MM.1S (cell line): Measurements from ENCODE around the gene ARPC1A.

Source experiments
- CTCF ChIP-seq: fragments of 300-600 bp; sonication (generic); IDR thresholded peaks from 2 replicates; pipeline ENCODE4 v1.5.1; 2016; ENCODE audit warnings: antibody characterized with exemption, low read length, mixed read lengths
- EZH2 ChIP-seq: fragments of 300-600 bp; sonication (generic); optimal IDR thresholded peaks from 2 replicates; pipeline ENCODE3; 2017; ENCODE audit warnings: low read depth, mild to moderate bottlenecking, antibody characterized with exemption, low read length, mixed read lengths
- EZH2phosphoT487 ChIP-seq: fragments of 300-600 bp; sonication (generic); IDR thresholded peaks from 2 replicates; pipeline ENCODE4 v1.6.1; 2018; ENCODE audit warnings: antibody characterized with exemption, low read length

- TF ChIP-seq EZH2 = no peak
- no peak for TF ChIP-seq CTCF
- no peak for TF ChIP-seq EZH2phosphoT487
These were observed 47.5 kb upstream of the ARPC1A start for GRCh38 chr7:99278180-99278579.
